Activated CD8-positive, alpha-beta T cell treated with anti-CD3 and anti-CD28 coated beads for 36 hours (primary cell): Measurements from ENCODE around the gene DPM2. TPM values are rescaled to one million over a fixed set of nuclear protein-coding genes. Genes with fewer than 3 reads are reported as not detected.

Source experiments
- ATAC-seq: fragments of 200-7000 bp; cut with Tn5 transposase; one replicate; pipeline ENCODE4 v1.10.0; 2021; ENCODE audit warnings: mild to moderate bottlenecking, moderate library complexity
- CTCF ChIA-PET: fragments of 350-600 bp; sonication (Branson Sonifier 250); formaldehyde crosslinking; loops from one replicate; lab custom pipeline; 2021; ENCODE audit warnings: antibody characterized with exemption; lab: Charles Lee
- POLR2A ChIA-PET: fragments of 350-600 bp; sonication (Branson Sonifier 250); formaldehyde crosslinking; loops from one replicate; lab custom pipeline; 2021; ENCODE audit warnings: antibody characterized with exemption; lab: Charles Lee
- DNase-seq: peaks from one replicate; pipeline ENCODE4 v3.0.0-alpha.2; 2020
- H3K27ac Mint-ChIP-seq: one replicate; pipeline ENCODE4 v1.8.0; 2021; ENCODE audit warnings: mild to moderate bottlenecking, mixed read lengths
- H3K27me3 Mint-ChIP-seq: one replicate; pipeline ENCODE4 v1.8.0; 2021; ENCODE audit warnings: mixed read lengths
- H3K36me3 Mint-ChIP-seq: one replicate; pipeline ENCODE4 v1.8.0; 2021; ENCODE audit warnings: low read depth, mixed read lengths
- H3K4me1 Mint-ChIP-seq: one replicate; pipeline ENCODE4 v1.8.0; 2021; ENCODE audit warnings: low read depth, mixed read lengths
- H3K4me3 Mint-ChIP-seq: one replicate; pipeline ENCODE4 v1.8.0; 2021; ENCODE audit warnings: mild to moderate bottlenecking, moderate library complexity, mixed read lengths
- H3K9me3 Mint-ChIP-seq: one replicate; pipeline ENCODE4 v1.8.0; 2021; ENCODE audit warnings: mixed read lengths
- intact Hi-C: fragments of 100-400 bp; cut with micrococcal nuclease; formaldehyde crosslinking; loops from one replicate; pipeline ENCODE4 v1.10.0; 2022
- total RNA-seq, 2 experiments: library from RNA; stranded (reverse); gene quantifications; one replicate each; pipeline ENCODE4 v1.2.3, GENCODE V29; 2021
- TF ChIP-seq, protein P1 (sequence below): fragments of 200-600 bp; IDR thresholded peaks from one replicate; pipeline ENCODE4 v1.8.0; 2022; ENCODE audit warnings: antibody characterized with exemption, mild to moderate bottlenecking

Gene DPM2
- total RNA-seq, 2 experiments from 2014 or later: 41.3 to 43.9 TPM

DNA sequence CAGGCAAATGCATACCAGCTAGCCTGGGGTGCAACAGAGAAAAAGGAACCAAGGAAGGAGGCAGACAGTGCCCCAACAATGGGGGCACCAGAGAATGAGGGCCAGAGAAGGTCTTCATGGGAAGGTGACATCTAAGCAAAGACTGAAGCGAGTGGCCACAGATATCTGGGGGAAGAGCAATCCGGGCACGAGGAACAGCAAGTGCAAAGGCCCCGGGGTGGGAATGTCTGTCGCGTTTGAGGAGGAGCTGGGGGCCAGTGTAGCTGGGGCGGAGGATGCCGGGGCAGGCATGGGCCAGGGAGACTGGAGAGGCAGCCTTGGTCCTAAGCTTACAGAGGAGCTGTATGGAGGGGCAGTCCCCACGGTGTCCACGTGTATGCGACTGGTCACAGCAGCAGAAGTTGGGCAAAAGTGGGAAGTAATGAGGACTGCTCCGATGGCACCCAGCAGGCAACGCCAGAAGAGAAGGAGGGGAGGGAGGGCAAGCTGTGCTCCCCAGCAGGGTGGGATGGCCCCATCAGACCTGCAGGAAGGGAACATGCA, 24.0 kb upstream of the DPM2 start:
- ATAC-seq: no peak
- Mint-ChIP-seq H3K9me3 (peaks cover 6% of the 10 kb centered on the region), H3K36me3 (peaks cover 37% of the 10 kb centered on the region), H3K4me3 (no peak overlapping the region), H3K27ac (peak overlapping the region; percentile 99), H3K27me3 (no peaks in the 10 kb centered on the region), H3K4me1 (peaks cover 90% of the 10 kb centered on the region)
- no peak for DNase-seq
- intact Hi-C loops: no loop called here
- ChIA-PET POLR2A (interaction anchor here (1.5 to 25.2 kb wide), 3 partner anchors 15 to 105 kb away, joined by 4 to 408 read pairs (median 4); partner anchors contain the start of genes EEIG1 and NAIF1), CTCF (interaction anchor here (2.0 to 30.0 kb wide), 4 partner anchors 15 to 156 kb away, joined by 9 to 631 read pairs (median 172); partner anchors contain the start of gene EEIG1)
- TF ChIP-seq, protein P1, sequence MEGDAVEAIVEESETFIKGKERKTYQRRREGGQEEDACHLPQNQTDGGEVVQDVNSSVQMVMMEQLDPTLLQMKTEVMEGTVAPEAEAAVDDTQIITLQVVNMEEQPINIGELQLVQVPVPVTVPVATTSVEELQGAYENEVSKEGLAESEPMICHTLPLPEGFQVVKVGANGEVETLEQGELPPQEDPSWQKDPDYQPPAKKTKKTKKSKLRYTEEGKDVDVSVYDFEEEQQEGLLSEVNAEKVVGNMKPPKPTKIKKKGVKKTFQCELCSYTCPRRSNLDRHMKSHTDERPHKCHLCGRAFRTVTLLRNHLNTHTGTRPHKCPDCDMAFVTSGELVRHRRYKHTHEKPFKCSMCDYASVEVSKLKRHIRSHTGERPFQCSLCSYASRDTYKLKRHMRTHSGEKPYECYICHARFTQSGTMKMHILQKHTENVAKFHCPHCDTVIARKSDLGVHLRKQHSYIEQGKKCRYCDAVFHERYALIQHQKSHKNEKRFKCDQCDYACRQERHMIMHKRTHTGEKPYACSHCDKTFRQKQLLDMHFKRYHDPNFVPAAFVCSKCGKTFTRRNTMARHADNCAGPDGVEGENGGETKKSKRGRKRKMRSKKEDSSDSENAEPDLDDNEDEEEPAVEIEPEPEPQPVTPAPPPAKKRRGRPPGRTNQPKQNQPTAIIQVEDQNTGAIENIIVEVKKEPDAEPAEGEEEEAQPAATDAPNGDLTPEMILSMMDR: no peak

DNA sequence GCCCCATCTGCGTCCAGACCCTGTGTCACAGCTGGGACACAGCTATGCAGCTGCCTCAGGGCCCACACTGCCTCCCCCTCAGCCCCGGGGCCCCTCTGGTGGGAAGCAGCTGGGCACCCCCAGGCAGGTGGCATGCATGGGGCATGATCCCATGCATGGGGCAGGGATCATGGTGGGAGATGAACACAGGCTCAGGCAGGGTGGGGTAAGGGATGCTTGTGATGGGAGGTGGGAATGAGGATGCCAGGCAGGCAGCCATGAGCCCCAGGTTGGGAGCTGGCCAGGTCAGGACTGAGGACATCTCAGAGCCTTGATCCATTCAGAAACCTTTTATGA, 23.5 kb upstream of the DPM2 start:
- no peaks in the 10 kb centered on the region for H3K27me3 Mint-ChIP-seq
- peaks cover 37% of the 10 kb centered on the region for H3K36me3 Mint-ChIP-seq
- DNase-seq (no peak), ATAC-seq (no peak)
- H3K27ac Mint-ChIP-seq: peak overlapping the region; percentile 99
- H3K4me1 Mint-ChIP-seq: peaks cover 86% of the 10 kb centered on the region
- intact Hi-C loops: no loop called here
- CTCF ChIA-PET: interaction anchor here (2.0 to 30.0 kb wide), 4 partner anchors 16 to 156 kb away, joined by 9 to 631 read pairs (median 172); partner anchors contain the start of gene EEIG1
- POLR2A ChIA-PET: interaction anchor here (1.5 to 25.2 kb wide), 3 partner anchors 15 to 106 kb away, joined by 4 to 408 read pairs (median 4); partner anchors contain the start of genes EEIG1 and NAIF1
- TF ChIP-seq, protein P1: no peak
- H3K4me3 Mint-ChIP-seq: no peak overlapping the region
- H3K9me3 Mint-ChIP-seq: peaks cover 6% of the 10 kb centered on the region

DNA sequence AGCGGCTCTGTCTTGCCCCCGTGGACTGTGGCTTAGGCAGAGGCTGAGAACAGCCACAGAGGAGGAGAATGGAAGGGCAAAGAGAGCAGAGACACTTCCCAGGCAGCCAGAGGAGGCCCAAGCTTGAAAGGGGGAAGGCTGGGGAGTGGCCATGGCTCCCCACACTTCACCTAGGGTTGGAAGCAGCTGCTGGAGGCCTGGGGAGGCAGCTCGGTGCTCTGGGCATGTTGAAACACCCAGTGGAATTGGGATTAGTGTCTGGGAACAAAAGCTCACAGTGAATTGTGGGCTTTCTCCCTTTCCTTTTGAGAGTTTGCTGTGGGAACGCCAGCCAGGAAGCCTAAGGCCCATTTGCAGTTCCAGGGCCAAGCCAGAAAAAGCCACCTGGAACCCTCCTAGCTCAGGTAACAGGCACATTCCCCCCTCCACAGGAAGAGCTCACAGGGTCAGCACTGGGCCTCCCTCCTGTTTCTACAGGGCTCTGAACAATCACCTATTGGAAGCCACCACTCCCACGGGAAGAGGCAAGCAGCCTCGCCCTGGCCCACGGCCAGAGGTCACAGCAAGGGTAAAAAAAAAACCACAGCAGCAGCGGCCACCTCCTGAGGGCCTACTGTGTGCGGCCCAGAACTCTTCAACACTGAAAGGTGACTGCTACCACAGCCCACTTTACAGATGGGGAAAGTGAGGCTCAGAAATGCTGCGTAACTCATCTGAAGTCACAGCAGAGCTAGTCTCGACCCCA, 22.9 kb upstream of the DPM2 start:
- Mint-ChIP-seq H3K36me3 (peaks cover 36% of the 10 kb centered on the region), H3K27me3 (no peaks in the 10 kb centered on the region), H3K4me3 (no peak overlapping the region), H3K4me1 (peaks cover 85% of the 10 kb centered on the region), H3K27ac (peak overlapping the region; percentile 99), H3K9me3 (peaks cover 6% of the 10 kb centered on the region)
- TF ChIP-seq, protein P1: no peak
- DNase-seq (no peak), ATAC-seq (no peak)
- CTCF ChIA-PET: interaction anchor here (2.0 to 30.0 kb wide), 4 partner anchors 16 to 157 kb away, joined by 9 to 631 read pairs (median 172); partner anchors contain the start of gene EEIG1
- intact Hi-C loops: no loop called here
- POLR2A ChIA-PET: interaction anchor here (1.5 to 25.2 kb wide), 4 partner anchors 12 to 107 kb away, joined by 4 to 408 read pairs (median 4); partner anchors contain the start of genes EEIG1 and NAIF1

DNA sequence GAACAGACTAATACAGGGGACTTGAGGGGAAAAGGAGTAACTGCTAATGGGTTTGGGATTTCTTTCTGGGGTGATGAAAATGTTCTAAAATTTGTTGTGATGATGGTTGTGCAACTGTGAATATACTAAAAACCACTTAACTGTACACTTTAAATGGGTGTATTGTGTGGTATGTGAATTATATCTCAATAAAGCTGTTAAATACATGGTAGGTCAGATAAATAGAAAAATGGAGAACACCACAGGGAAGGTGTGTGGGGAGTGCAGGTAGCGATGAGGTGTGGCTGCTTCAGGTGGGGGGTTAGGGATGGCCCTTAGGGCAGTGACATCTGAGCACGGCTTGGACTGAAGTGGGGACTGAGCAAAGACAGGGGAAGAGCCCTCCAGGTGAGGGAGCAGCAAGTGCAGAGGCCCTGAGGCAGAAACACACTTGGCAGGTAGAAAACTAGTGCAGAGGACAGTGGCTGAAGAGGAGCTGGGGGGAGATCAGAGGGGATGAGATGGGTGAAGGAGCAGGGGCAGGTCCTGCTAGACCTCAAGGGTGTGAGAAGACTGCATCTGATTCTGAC, 22.3 kb upstream of the DPM2 start:
- H3K27ac Mint-ChIP-seq: peak overlapping the region; percentile 99
- H3K4me1 Mint-ChIP-seq: peaks cover 85% of the 10 kb centered on the region
- ChIA-PET CTCF (interaction anchor here (1.0 to 30.0 kb wide), 6 partner anchors 16 to 158 kb away, joined by 3 to 631 read pairs (median 86); partner anchors contain the start of gene EEIG1), POLR2A (interaction anchor here (1.4 to 25.2 kb wide), 3 partner anchors 11 to 75 kb away, joined by 5 to 408 read pairs (median 5); partner anchors contain the start of gene EEIG1)
- H3K4me3 Mint-ChIP-seq: no peak overlapping the region
- TF ChIP-seq, protein P1: no peak
- peaks cover 30% of the 10 kb centered on the region for H3K36me3 Mint-ChIP-seq
- H3K27me3 Mint-ChIP-seq: no peaks in the 10 kb centered on the region
- peaks cover 6% of the 10 kb centered on the region for H3K9me3 Mint-ChIP-seq
- intact Hi-C loops: loop anchor here (5.0 kb wide), 1 partner anchor 67 kb away; no protein-coding TSS in a partner anchor
- ATAC-seq: no peak
- no peak for DNase-seq
